HCT116 (cell line): Measurements from ENCODE around the gene TARS1. TPM values are rescaled to one million over a fixed set of nuclear protein-coding genes. Genes with fewer than 3 reads are reported as not detected.

Experiments
- ATAC-seq: fragments of 200-7000 bp; cut with Tn5 transposase; 2 replicates; pipeline ENCODE4 v1.9.1; 2020; ENCODE audit warnings: mild to moderate bottlenecking, moderate library complexity
- BruUV-seq: library from RNA; stranded (reverse); fragments of 400-500 nt; replicated peaks from 2 replicates; lab custom pipeline; 2021; lab: Mats Ljungman, UMichigan
- CTCF ChIA-PET: fragments of 300-600 bp; sonication (Branson Sonifier 250); formaldehyde crosslinking; loops from one replicate; lab custom pipeline; 2021; ENCODE audit warnings: antibody characterized with exemption; lab: Charles Lee
- POLR2A ChIA-PET: fragments of 300-600, 350-600 bp; sonication (Branson Sonifier 250); formaldehyde crosslinking; loops from one replicate; lab custom pipeline; 2021; ENCODE audit warnings: antibody characterized with exemption; lab: Charles Lee
- RAD21 ChIA-PET, 2 experiments: fragments of 300-600 bp; sonication (Branson Sonifier 250); formaldehyde crosslinking; loops; one replicate each; lab custom pipeline; 2023; ENCODE audit warnings: low total read pairs in 2 of 2; ENCODE audit not compliant: uncharacterized antibody in 2 of 2, unreplicated experiment in 2 of 2, low non-redundant PET in 1 of 2; lab: Charles Lee
- DNase-seq: peaks from one replicate; pipeline ENCODE4 v3.0.0-alpha.2; 2010; ENCODE audit warnings: low read depth, low spot score
- H2AFZ ChIP-seq: fragments of 200-600 bp; shearing (Covaris generic), sonication (generic); 2 replicates; pipeline ENCODE4 v1.6.1; 2017; ENCODE audit warnings: low read depth, mixed run types, mixed read lengths, antibody characterized with exemption, low read length; ENCODE audit not compliant: poor library complexity, severe bottlenecking
- H3K27ac ChIP-seq: 2 replicates; pipeline ENCODE4 v1.5.1; 2012; ENCODE audit warnings: low read depth, low read length
- H3K27me3 ChIP-seq: fragments of 200-600 bp; sonication (generic); 2 replicates; pipeline ENCODE4 v1.6.1; 2016; ENCODE audit warnings: mixed run types, low read length, mixed read lengths; ENCODE audit not compliant: insufficient read depth
- H3K36me3 ChIP-seq, 2 experiments: fragments of 200-500 bp in 1 of 2; fragments of 200-600 bp in 1 of 2; sonication (Bioruptor generic) in 1 of 2; sonication (generic) in 1 of 2; 2 replicates each; pipeline versions ENCODE4 v1.5.1 to v1.6.1; 2014 to 2016; ENCODE audit warnings: low read length in 2 of 2, inconsistent platforms in 1 of 2, mixed read lengths in 1 of 2, mixed run types in 1 of 2; ENCODE audit not compliant: insufficient read depth in 2 of 2, control insufficient read depth in 1 of 2
- H3K4me1 ChIP-seq, 2 experiments: fragments of 200-600 bp in 1 of 2; sonication (generic) in 1 of 2; 2 replicates each; pipeline versions ENCODE4 v1.5.1 to v1.6.1; 2012 to 2017; ENCODE audit warnings: low read length in 2 of 2, inconsistent platforms in 1 of 2, mild to moderate bottlenecking in 1 of 2, mixed read lengths in 1 of 2, mixed run types in 1 of 2, moderate library complexity in 1 of 2; ENCODE audit not compliant: insufficient read depth in 2 of 2, control insufficient read depth in 1 of 2
- H3K4me2 ChIP-seq: fragments of 200-600 bp; sonication (generic); 2 replicates; pipeline ENCODE4 v1.6.1; 2017; ENCODE audit warnings: mixed run types, low read length, mixed read lengths
- H3K4me3 ChIP-seq, 2 experiments: fragments of 200-600 bp in 1 of 2; sonication (generic) in 1 of 2; replicated peaks in 1 of 2; 2 replicates each; pipeline ENCODE4 v1.5.1; 2011 to 2016; ENCODE audit warnings: low read length in 2 of 2, control low read depth in 1 of 2, low read depth in 1 of 2, mild to moderate bottlenecking in 1 of 2, mixed read lengths in 1 of 2, mixed run types in 1 of 2
- H3K79me2 ChIP-seq: fragments of 200-600 bp; sonication (generic); 2 replicates; pipeline ENCODE4 v1.6.1; 2017; ENCODE audit warnings: mild to moderate bottlenecking, mixed run types, low read length, moderate library complexity, mixed read lengths; ENCODE audit not compliant: insufficient read depth
- H3K9ac ChIP-seq: fragments of 200-600 bp; sonication (generic); 2 replicates; pipeline ENCODE4 v1.6.1; 2016; ENCODE audit warnings: low read length, mixed read lengths
- H3K9me2 ChIP-seq: fragments of 200-600 bp; sonication (generic), shearing (Covaris generic); 2 replicates; pipeline ENCODE4 v1.6.1; 2017; ENCODE audit warnings: mixed run types, mild to moderate bottlenecking, moderate library complexity; ENCODE audit not compliant: insufficient read depth
- H3K9me3 ChIP-seq, 2 experiments: fragments of 200-500 bp in 1 of 2; fragments of 200-600 bp in 1 of 2; sonication (Bioruptor generic) in 1 of 2; sonication (generic) in 1 of 2; 2 replicates each; pipeline ENCODE4 v1.6.1; 2014 to 2017; ENCODE audit warnings: low read length in 2 of 2, mixed read lengths in 2 of 2, inconsistent platforms in 1 of 2, low read depth in 1 of 2, mild to moderate bottlenecking in 1 of 2, mixed run types in 1 of 2, moderate library complexity in 1 of 2; ENCODE audit not compliant: control insufficient read depth in 1 of 2, insufficient read depth in 1 of 2
- H4K20me1 ChIP-seq: fragments of 200-600 bp; sonication (generic), shearing (Covaris generic); 2 replicates; pipeline ENCODE4 v1.6.1; 2017; ENCODE audit warnings: mixed run types, mild to moderate bottlenecking, moderate library complexity; ENCODE audit not compliant: insufficient read depth
- CBX3 ChIP-seq: IDR thresholded peaks from 2 replicates; pipeline ENCODE4 v1.6.1; 2012; ENCODE audit warnings: low read depth
- CEBPB ChIP-seq: IDR thresholded peaks from 2 replicates; pipeline ENCODE4 v1.6.1; 2012; ENCODE audit warnings: low read depth
- EGR1 ChIP-seq: IDR thresholded peaks from 2 replicates; pipeline ENCODE4 v1.6.1; 2012; ENCODE audit warnings: low read depth
- ELF1 ChIP-seq: IDR thresholded peaks from 2 replicates; pipeline ENCODE4 v1.6.1; 2012; ENCODE audit warnings: low read depth, borderline replicate concordance
- EZH2 ChIP-seq: fragments of 200-600 bp; sonication (generic); IDR thresholded peaks from 2 replicates; pipeline ENCODE4 v1.6.1; 2017; ENCODE audit warnings: antibody characterized with exemption, mixed run types
- POLR2A ChIP-seq: IDR thresholded peaks from 2 replicates; pipeline ENCODE4 v1.7.0; 2011; ENCODE audit warnings: borderline replicate concordance; ENCODE audit not compliant: insufficient read depth, insufficient read length; ENCODE audit errors: extremely low read depth
- RAD21 ChIP-seq: IDR thresholded peaks from 2 replicates; pipeline ENCODE4 v1.6.1; 2012; ENCODE audit warnings: low read depth, mild to moderate bottlenecking
- SIN3A ChIP-seq: IDR thresholded peaks from 2 replicates; pipeline ENCODE4 v1.6.1; 2012; ENCODE audit warnings: low read depth
- SP1 ChIP-seq: IDR thresholded peaks from 2 replicates; pipeline ENCODE4 v1.6.1; 2012; ENCODE audit warnings: low read depth
- TCF7L2 ChIP-seq: IDR thresholded peaks from 2 replicates; pipeline ENCODE4 v1.7.0; 2011; ENCODE audit warnings: borderline replicate concordance, inconsistent platforms; ENCODE audit not compliant: insufficient read depth, insufficient read length; ENCODE audit errors: extremely low read depth
- YY1 ChIP-seq: IDR thresholded peaks from 2 replicates; pipeline ENCODE4 v1.6.1; 2011; ENCODE audit warnings: low read length, low read depth, moderate library complexity, mild to moderate bottlenecking; ENCODE audit not compliant: insufficient replicate concordance; ENCODE audit errors: extremely low read depth
- ZNF274 ChIP-seq: fragments of 200-500 bp; sonication (Bioruptor generic); IDR thresholded peaks from 2 replicates; pipeline ENCODE4 v1.6.1; 2014; ENCODE audit warnings: mild to moderate bottlenecking, low read depth, low read length, inconsistent platforms
- intact Hi-C: fragments of 100-400 bp; cut with micrococcal nuclease; formaldehyde crosslinking; loops from 2 replicates; pipeline ENCODE4 v1.10.0; 2022
- total RNA-seq: library from RNA; stranded (reverse); gene quantifications from one replicate; pipeline ENCODE4 v1.2.1, GENCODE V29; 2021; ENCODE audit not compliant: unreplicated experiment
- TF ChIP-seq, protein P1 (sequence below): IDR thresholded peaks from 2 replicates; pipeline ENCODE4 v1.6.1; 2011; ENCODE audit warnings: mild to moderate bottlenecking, low read length, moderate library complexity; ENCODE audit not compliant: insufficient replicate concordance; ENCODE audit errors: extremely low read depth
- TF ChIP-seq, protein P2 (sequence below): IDR thresholded peaks from 2 replicates; pipeline ENCODE4 v1.6.1; 2012
- TF ChIP-seq, protein P3 (sequence below), 3 experiments: fragments of 200-600 bp in 1 of 3; sonication (generic) in 1 of 3; IDR thresholded peaks in 2 of 3; conservative IDR thresholded peaks in 1 of 3; 2 replicates each; pipeline ENCODE4 v1.5.1; 2012 to 2017; ENCODE audit warnings: low read depth in 2 of 3, low read length in 2 of 3, antibody characterized with exemption in 1 of 3, borderline replicate concordance in 1 of 3, control low read depth in 1 of 3, mild to moderate bottlenecking in 1 of 3, mixed read lengths in 1 of 3, mixed run types in 1 of 3, moderate library complexity in 1 of 3; ENCODE audit not compliant: insufficient read depth in 1 of 3

Gene TARS1
- total RNA-seq, 1 experiment from 2014 or later = 291 TPM

DNA sequence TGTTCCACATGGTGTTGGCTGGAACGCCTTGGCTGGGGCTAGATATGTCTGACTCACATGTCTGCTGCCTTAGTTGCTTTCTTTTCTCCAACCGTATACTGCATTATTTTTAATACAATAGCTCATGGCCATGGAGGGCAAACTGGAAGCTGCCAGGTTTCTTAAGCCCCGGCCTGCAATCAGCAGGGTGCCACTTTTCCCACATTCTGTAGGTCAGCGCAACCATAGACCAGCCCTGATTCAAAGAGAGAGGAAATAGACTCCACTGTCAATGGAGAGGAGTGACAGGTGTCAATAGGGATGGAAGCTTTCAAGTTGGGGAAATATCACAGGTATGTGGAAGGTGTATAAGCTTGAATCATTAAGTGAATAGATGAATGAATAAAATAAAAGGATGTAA lies 60.5 kb downstream of the TARS1 start:
- RAD21 ChIA-PET = no interaction called here
- H3K4me2 ChIP-seq = no peak overlapping the region
- H3K36me3 ChIP-seq = no peaks in the 10 kb centered on the region
- no peak overlapping the region for H3K27ac ChIP-seq
- TF ChIP-seq RAD21 (no peak), TCF7L2 (no peak), ELF1 (no peak), SP1 (no peak), CEBPB (no peak), ZNF274 (no peak)
- TF ChIP-seq, protein P1, sequence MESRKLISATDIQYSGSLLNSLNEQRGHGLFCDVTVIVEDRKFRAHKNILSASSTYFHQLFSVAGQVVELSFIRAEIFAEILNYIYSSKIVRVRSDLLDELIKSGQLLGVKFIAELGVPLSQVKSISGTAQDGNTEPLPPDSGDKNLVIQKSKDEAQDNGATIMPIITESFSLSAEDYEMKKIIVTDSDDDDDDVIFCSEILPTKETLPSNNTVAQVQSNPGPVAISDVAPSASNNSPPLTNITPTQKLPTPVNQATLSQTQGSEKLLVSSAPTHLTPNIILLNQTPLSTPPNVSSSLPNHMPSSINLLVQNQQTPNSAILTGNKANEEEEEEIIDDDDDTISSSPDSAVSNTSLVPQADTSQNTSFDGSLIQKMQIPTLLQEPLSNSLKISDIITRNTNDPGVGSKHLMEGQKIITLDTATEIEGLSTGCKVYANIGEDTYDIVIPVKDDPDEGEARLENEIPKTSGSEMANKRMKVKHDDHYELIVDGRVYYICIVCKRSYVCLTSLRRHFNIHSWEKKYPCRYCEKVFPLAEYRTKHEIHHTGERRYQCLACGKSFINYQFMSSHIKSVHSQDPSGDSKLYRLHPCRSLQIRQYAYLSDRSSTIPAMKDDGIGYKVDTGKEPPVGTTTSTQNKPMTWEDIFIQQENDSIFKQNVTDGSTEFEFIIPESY = no peak
- CTCF ChIA-PET = no interaction called here
- H3K9ac ChIP-seq = no peak overlapping the region
- BruUV-seq = no TSS peak
- no peaks in the 10 kb centered on the region for H3K9me3 ChIP-seq
- POLR2A ChIA-PET = no interaction called here
- no peak overlapping the region for H2AFZ ChIP-seq
- no peak overlapping the region for H3K4me3 ChIP-seq
- H3K79me2 ChIP-seq = no peaks in the 10 kb centered on the region
- ATAC-seq (no peak), DNase-seq (no peak)
- H3K27me3 ChIP-seq = no peaks in the 10 kb centered on the region
- no peaks in the 10 kb centered on the region for H3K4me1 ChIP-seq
- H3K9me2 ChIP-seq = no peaks in the 10 kb centered on the region
- H4K20me1 ChIP-seq = no peaks in the 10 kb centered on the region
- intact Hi-C loops = no loop called here

DNA sequence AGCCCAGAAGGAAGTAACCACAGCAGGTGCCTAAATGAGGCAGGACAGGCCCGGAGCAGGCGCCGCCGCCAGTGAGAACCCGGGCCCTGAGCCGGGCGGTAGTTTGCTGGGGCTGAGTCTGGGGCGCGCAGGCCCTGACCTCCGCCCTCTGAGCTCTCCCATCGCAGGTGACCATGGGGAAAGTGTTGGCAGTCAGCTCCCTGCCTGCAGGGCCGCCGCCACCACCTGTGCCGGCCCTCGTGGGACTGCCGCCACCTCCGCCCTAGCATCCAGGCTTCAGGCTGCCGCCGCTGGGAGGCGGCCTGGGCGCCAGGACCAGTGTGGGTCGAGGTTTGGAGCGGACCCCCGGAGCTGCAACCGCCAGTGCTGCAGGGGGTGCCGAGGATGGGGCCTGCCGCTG lies 61.1 kb downstream of the TARS1 start:
- no peaks in the 10 kb centered on the region for H3K4me1 ChIP-seq
- H3K27me3 ChIP-seq = no peaks in the 10 kb centered on the region
- no peaks in the 10 kb centered on the region for H3K9me3 ChIP-seq
- intact Hi-C loops = no loop called here
- no peak overlapping the region for H3K27ac ChIP-seq
- no peaks in the 10 kb centered on the region for H4K20me1 ChIP-seq
- H3K79me2 ChIP-seq = no peaks in the 10 kb centered on the region
- ChIA-PET CTCF (no interaction called here), POLR2A (no interaction called here), RAD21 (no interaction called here)
- no peak overlapping the region for H2AFZ ChIP-seq
- H3K4me3 ChIP-seq = no peak overlapping the region
- no peak overlapping the region for H3K9ac ChIP-seq
- no TSS peak for BruUV-seq
- ATAC-seq (no peak), DNase-seq (no peak)
- no peaks in the 10 kb centered on the region for H3K9me2 ChIP-seq
- no peak overlapping the region for H3K4me2 ChIP-seq
- H3K36me3 ChIP-seq = no peaks in the 10 kb centered on the region
- TF ChIP-seq ZNF274 (no peak), SIN3A (no peak), EGR1 (no peak), SP1 (no peak), EZH2 (no peak), YY1 (no peak), CBX3 (no peak), POLR2A (no peak)
- TF ChIP-seq, protein P2, sequence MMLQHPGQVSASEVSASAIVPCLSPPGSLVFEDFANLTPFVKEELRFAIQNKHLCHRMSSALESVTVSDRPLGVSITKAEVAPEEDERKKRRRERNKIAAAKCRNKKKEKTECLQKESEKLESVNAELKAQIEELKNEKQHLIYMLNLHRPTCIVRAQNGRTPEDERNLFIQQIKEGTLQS = no peak
- TF ChIP-seq, protein P3, sequence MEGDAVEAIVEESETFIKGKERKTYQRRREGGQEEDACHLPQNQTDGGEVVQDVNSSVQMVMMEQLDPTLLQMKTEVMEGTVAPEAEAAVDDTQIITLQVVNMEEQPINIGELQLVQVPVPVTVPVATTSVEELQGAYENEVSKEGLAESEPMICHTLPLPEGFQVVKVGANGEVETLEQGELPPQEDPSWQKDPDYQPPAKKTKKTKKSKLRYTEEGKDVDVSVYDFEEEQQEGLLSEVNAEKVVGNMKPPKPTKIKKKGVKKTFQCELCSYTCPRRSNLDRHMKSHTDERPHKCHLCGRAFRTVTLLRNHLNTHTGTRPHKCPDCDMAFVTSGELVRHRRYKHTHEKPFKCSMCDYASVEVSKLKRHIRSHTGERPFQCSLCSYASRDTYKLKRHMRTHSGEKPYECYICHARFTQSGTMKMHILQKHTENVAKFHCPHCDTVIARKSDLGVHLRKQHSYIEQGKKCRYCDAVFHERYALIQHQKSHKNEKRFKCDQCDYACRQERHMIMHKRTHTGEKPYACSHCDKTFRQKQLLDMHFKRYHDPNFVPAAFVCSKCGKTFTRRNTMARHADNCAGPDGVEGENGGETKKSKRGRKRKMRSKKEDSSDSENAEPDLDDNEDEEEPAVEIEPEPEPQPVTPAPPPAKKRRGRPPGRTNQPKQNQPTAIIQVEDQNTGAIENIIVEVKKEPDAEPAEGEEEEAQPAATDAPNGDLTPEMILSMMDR (IDR thresholded peaks at IDR 0.05 in 2 of 3, conservative IDR thresholded peaks at IDR 0.05 in 1 of 3; ENCODE audit: borderline replicate concordance in 1 of 3, insufficient read depth in 1 of 3, low read depth in 2 of 3, low read length in 2 of 3) = no peak
